H1 (cell line): ENCODE data around the gene ADGRD2. TPM values are rescaled to one million over a fixed set of nuclear protein-coding genes. Genes with fewer than 3 reads are reported as not detected.

Experiments used
- CREB1 ChIP-seq: IDR thresholded peaks from 2 replicates; pipeline ENCODE4 v1.6.1; 2012; ENCODE audit warnings: inconsistent platforms
- FOSL1 ChIP-seq: IDR thresholded peaks from 2 replicates; pipeline ENCODE4 v1.6.1; 2011; ENCODE audit warnings: mild to moderate bottlenecking, low read depth, low read length, moderate library complexity; ENCODE audit not compliant: insufficient read depth
- GTF2F1 ChIP-seq: IDR thresholded peaks from 2 replicates; pipeline ENCODE4 v1.6.1; 2012; ENCODE audit warnings: low read depth, low read length, improper control_type of control experiment, borderline replicate concordance
- KDM1A ChIP-seq: fragments of 200-600, 300-600 bp; sonication (generic); IDR thresholded peaks from 2 replicates; pipeline ENCODE4 v1.7.1; 2016; ENCODE audit warnings: mild to moderate bottlenecking, low read length, borderline replicate concordance
- MAX ChIP-seq: IDR thresholded peaks from 2 replicates; pipeline ENCODE4 v1.6.1; 2012; ENCODE audit warnings: inconsistent platforms
- RAD21 ChIP-seq, 2 experiments: IDR thresholded peaks in 1 of 2; conservative IDR thresholded peaks in 1 of 2; 2 replicates each; pipeline ENCODE4 v1.6.1; 2011; ENCODE audit warnings: low read depth in 2 of 2, low read length in 2 of 2, improper control_type of control experiment in 1 of 2, inconsistent platforms in 1 of 2, mild to moderate bottlenecking in 1 of 2, moderate library complexity in 1 of 2
- RNF2 ChIP-seq: fragments of 200-900, 300-1000 bp; sonication (generic); IDR thresholded peaks from 2 replicates; pipeline ENCODE4 v1.7.1; 2016; ENCODE audit warnings: borderline replicate concordance, low read depth, mild to moderate bottlenecking, antibody characterized with exemption, low read length; ENCODE audit not compliant: poor library complexity, severe bottlenecking; ENCODE audit errors: missing control alignments
- SP4 ChIP-seq: IDR thresholded peaks from 2 replicates; pipeline ENCODE4 v1.6.1; 2012; ENCODE audit warnings: low read length, inconsistent platforms
- USF2 ChIP-seq: IDR thresholded peaks from 2 replicates; pipeline ENCODE4 v1.6.1; 2011; ENCODE audit warnings: low read length, improper control_type of control experiment
- polyA plus RNA-seq, 7 experiments: library from polyadenylated mRNA; depleted of rRNA in 3 of 7; stranded (reverse) in 5 of 7; unstranded in 2 of 7; fragments of >200 nt in 5 of 7; fragments of 200-250 nt in 2 of 7; gene quantifications; 1 replicate in 5 of 7; 2 replicates in 1 of 7; 4 replicates in 1 of 7; pipeline versions ENCODE4 v1.2.1 to v1.2.3, GENCODE V29; 2011 to 2013; ENCODE audit warnings: missing spikeins in 2 of 7, mixed read lengths in 2 of 7
- total RNA-seq: library from RNA; stranded (reverse); fragmentation: NEBNext Ultra II Directional; extraction: Animal tissue kit (Norgen Biotek cat#: 25700); gene quantifications from 2 replicates; pipeline ENCODE4 v1.2.1, GENCODE V29; 2021

ADGRD2 gene
- total and polyA plus RNA-seq, 2 of the 8 experiments (the other 6 are each of a cell fraction or from before 2014, with no cell fraction given): 0.41 to 1.4 TPM

GRCh38 chr9:124458441-124458840, 8.2 kb downstream of the ADGRD2 start (continued):
- no peak for TF ChIP-seq USF2
- no peak for TF ChIP-seq RAD21 (IDR thresholded peaks at IDR 0.05 in 1 of 2, conservative IDR thresholded peaks at IDR 0.05 in 1 of 2; ENCODE audit: low read depth in 2 of 2, low read length in 2 of 2)
- TF ChIP-seq GTF2F1: no peak
- no peak for TF ChIP-seq SP4
- no peak for TF ChIP-seq MAX
- TF ChIP-seq FOSL1: no peak
- no peak for TF ChIP-seq CREB1
- no peak for TF ChIP-seq KDM1A
- TF ChIP-seq RNF2: no peak
